ENCODE data around the gene ZAP70. TPM values are rescaled to one million over a fixed set of nuclear protein-coding genes. Genes with fewer than 3 reads are reported as not detected.

ZAP70 gene
- total and polyA plus RNA-seq, 10 of the 15 experiments (the other 5 are each of a cell fraction or from before 2014, with no cell fraction given): 0.18 to 2.9 (median 1.2) TPM; not detected in 1

DNA sequence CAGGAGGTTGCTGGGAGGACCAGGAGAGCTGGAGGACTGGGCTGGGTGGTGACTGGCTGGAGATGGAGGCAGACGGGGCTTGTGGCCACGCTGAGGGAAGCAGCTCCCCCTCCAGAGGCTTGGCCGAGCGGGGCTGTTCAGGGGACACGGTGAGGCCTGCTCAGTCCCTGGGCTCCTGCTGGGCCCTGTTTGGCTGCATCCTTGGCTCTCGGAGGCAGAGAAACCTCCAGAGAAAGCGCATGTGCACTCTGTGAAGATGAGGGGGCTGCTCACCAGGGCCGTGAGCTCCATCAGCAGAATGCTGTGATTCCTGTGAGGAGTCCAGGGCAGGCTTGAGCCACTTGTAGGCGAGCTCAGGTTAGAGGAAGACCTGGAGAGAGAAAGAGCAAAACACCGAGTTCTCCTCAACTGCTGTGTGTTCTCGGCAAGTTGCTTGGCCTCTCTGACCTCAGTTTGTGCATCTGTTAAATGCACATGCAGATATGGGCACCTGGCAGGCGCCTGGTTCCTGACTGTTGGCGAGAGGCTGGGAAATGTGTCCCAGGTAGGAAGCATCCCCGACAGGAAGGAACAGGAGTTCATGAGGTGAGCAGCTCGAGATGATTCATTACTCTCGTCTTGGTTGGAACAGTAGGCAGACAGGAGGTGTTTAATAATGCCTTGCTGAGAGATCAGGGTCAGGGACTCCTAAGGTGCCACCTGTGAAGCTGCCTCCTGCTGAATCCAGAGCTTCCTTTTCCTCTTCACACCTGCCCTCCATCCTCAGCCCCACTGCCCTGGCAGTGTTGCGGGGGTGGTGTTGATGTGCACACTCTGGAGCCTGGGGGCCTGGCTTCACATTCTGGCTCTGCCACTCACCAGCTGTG is 941 bp downstream of the ZAP70 start:
- ATAC-seq: no peak
- CTCF ChIA-PET: interaction anchor here (0.7 to 0.9 kb wide), 2 partner anchors 12 to 555 kb away, joined by 3 read pairs; no protein-coding TSS in a partner anchor
- Histone ChIP-seq H3K4me1 (ENCODE audit: control insufficient read depth, insufficient read depth, low read length) (peaks cover 12% of the 10 kb centered on the region; the same call in 1 of the 2 replicates), H3K4me2 (ENCODE audit: control insufficient read depth, insufficient read depth) (no peak overlapping the region), H3K79me2 (ENCODE audit: control insufficient read depth, insufficient read depth, low read length) (no peaks in the 10 kb centered on the region), H2AFZ (ENCODE audit: control insufficient read depth, low read depth, low read length) (no peak overlapping the region), H3K4me3 (no peak overlapping the region), H3K9me3 (replicated peaks; ENCODE audit: control insufficient read depth, insufficient read depth, low read length) (no peaks in the 10 kb centered on the region), H3K36me3 (ENCODE audit: control insufficient read depth in 2 of 2, insufficient read depth in 2 of 2, low read length in 1 of 2) (no peaks in the 10 kb centered on the region), H4K20me1 (ENCODE audit: control insufficient read depth, insufficient read depth) (no peaks in the 10 kb centered on the region), H3K9ac (ENCODE audit: control insufficient read depth, insufficient read depth, low read length) (no peak overlapping the region), H3K27me3 (replicated peaks in 1 of 2; ENCODE audit: control insufficient read depth in 2 of 2, insufficient read depth in 2 of 2, low read length in 1 of 2) (no peaks in the 10 kb centered on the region), H3K27ac (ENCODE audit: control insufficient read depth, insufficient read depth) (no peak overlapping the region)
- 58% methylated on average over 17 of the region's 17 CpGs for WGBS (ENCODE audit: insufficient coverage, insufficient replicate concordance, low lambda C conversion rate, missing lambda C conversion rate)
- FAIRE-seq: no peak
- in situ Hi-C loops (cut with MboI) (no loop called here), intact Hi-C loops (cut with micrococcal nuclease; ENCODE audit: unreplicated experiment) (no loop called here)
- TF ChIP-seq MYC (IDR thresholded peaks at IDR 0.05; ENCODE audit: insufficient read depth, insufficient read length, insufficient replicate concordance, low read length, severe bottlenecking): no peak
- no peak for TF ChIP-seq MTA2 (IDR thresholded peaks at IDR 0.05; ENCODE audit: low read depth)
- TF ChIP-seq, protein P1, sequence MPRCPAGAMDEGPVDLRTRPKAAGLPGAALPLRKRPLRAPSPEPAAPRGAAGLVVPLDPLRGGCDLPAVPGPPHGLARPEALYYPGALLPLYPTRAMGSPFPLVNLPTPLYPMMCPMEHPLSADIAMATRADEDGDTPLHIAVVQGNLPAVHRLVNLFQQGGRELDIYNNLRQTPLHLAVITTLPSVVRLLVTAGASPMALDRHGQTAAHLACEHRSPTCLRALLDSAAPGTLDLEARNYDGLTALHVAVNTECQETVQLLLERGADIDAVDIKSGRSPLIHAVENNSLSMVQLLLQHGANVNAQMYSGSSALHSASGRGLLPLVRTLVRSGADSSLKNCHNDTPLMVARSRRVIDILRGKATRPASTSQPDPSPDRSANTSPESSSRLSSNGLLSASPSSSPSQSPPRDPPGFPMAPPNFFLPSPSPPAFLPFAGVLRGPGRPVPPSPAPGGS (IDR thresholded peaks at IDR 0.05; ENCODE audit: borderline replicate concordance, insufficient read depth, low read depth, low read length, poor library complexity, severe bottlenecking): no peak
- TF ChIP-seq EZH2 (IDR thresholded peaks at IDR 0.05; ENCODE audit: borderline replicate concordance, control insufficient read depth, low read depth, low read length): no peak
- TF ChIP-seq KDM1A (IDR thresholded peaks at IDR 0.05; ENCODE audit: borderline replicate concordance): no peak
- TF ChIP-seq ETV6 (conservative IDR thresholded peaks at IDR 0.05 in 1 of 2, IDR thresholded peaks at IDR 0.05 in 1 of 2; ENCODE audit: borderline replicate concordance in 1 of 2, low read depth in 1 of 2): no peak
- TF ChIP-seq TCF3 (IDR thresholded peaks at IDR 0.05; ENCODE audit: borderline replicate concordance, insufficient read depth, low read depth, low read length): no peak
- TF ChIP-seq KLF5 (IDR thresholded peaks at IDR 0.05; ENCODE audit: partially characterized antibody): no peak
- TF ChIP-seq CTCF (IDR thresholded peaks at IDR 0.05 in 2 of 3, conservative IDR thresholded peaks at IDR 0.05 in 1 of 3; ENCODE audit: control insufficient read depth in 2 of 3, extremely low read depth in 1 of 3, insufficient read depth in 1 of 3, low read depth in 3 of 3, low read length in 3 of 3): no peak
- no peak for DNase-seq (ENCODE audit: low read depth, low spot score)
- BruUV-seq (replicated peaks): no TSS peak
- SMC1A ChIA-PET (ENCODE audit: uncharacterized antibody, unreplicated experiment): no interaction called here
- POLR2A ChIA-PET: no interaction called here
- RAD21 ChIA-PET (ENCODE audit: unreplicated experiment): no interaction called here
